ES-I3 (cell line): ENCODE measurements around the gene PPP1R1B.

Experiments
- H3K36me3 ChIP-seq: 2 replicates; pipeline ENCODE4 v1.6.1; 2013; ENCODE audit warnings: mild to moderate bottlenecking, low read length, control low read depth, moderate library complexity; ENCODE audit not compliant: insufficient read depth
- H3K4me1 ChIP-seq: 2 replicates; pipeline ENCODE4 v1.6.1; 2013; ENCODE audit warnings: mild to moderate bottlenecking, control low read depth, low read length; ENCODE audit not compliant: insufficient read depth
- H3K9ac ChIP-seq: 2 replicates; pipeline ENCODE4 v1.6.1; 2013; ENCODE audit warnings: low read depth, mild to moderate bottlenecking, low read length, moderate library complexity
- H3K9me3 ChIP-seq: 2 replicates; pipeline ENCODE4 v1.6.1; 2013; ENCODE audit warnings: mild to moderate bottlenecking, low read length, moderate library complexity; ENCODE audit not compliant: control insufficient read depth, insufficient read depth

PPP1R1B gene

DNA sequence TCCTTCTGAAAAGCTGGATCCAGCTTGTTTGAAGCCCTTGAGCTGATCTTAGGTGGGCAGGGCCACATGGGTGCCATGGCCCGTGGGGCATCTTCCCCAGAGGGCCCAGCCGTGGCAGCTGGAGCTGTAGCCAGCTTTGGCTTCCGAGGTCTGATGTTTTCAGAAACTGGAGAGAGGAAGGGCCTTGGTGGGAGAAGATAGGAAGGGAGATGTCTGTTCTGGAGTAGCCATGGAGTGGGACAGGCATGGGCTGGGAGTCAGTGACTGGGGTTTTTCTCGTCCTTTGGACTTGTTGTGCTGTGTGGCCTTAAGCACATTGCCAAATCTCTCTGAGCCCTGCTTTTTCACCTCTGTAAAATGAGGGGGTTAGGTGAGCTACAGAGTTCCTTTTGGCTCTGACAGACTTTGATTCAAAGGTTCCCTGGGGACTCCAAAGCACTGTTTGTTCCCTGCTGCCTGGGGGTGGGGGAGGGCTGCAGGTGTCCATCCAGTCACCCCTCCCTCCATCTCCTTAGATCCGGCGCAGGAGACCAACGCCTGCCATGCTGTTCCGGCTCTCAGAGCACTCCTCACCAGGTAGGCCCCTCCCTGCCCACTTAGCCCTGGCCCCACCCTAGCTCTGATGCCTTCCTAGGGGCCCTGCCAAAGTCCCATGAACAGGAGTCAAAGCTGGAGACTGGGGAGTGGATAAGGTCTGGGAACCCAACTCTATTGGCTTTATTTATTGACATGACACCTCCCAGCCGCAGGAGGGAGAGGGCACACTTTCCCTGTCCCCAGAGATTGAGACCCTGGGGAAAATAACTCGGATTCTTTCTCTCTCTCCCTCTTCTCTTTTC is 2.1 kb downstream of the PPP1R1B start:
- Histone ChIP-seq H3K9ac (no peak overlapping the region), H3K36me3 (no peaks in the 10 kb centered on the region), H3K4me1 (peaks cover 38% of the 10 kb centered on the region), H3K9me3 (no peaks in the 10 kb centered on the region)

DNA sequence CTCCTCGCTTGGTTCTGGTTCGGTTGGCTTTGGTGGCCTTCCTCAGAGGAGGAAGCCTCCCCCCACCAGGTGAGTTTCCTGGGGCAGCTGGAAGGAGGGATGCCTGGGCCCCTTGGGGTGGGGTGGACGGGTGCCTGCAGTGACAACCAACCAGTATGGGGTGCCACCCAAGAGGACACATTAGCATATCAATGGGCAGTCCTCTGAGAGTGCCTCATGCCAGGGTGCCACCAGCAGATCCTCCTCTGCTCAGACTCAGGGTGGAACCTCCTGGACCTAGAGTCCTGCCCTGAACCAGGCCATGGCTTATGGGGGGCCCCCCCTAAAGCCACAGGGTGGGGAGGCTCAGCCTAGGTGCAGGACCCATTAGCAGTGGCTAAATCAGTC is 2.7 kb downstream of the PPP1R1B start:
- Histone ChIP-seq H3K9ac (no peak overlapping the region), H3K4me1 (peaks cover 39% of the 10 kb centered on the region)

DNA sequence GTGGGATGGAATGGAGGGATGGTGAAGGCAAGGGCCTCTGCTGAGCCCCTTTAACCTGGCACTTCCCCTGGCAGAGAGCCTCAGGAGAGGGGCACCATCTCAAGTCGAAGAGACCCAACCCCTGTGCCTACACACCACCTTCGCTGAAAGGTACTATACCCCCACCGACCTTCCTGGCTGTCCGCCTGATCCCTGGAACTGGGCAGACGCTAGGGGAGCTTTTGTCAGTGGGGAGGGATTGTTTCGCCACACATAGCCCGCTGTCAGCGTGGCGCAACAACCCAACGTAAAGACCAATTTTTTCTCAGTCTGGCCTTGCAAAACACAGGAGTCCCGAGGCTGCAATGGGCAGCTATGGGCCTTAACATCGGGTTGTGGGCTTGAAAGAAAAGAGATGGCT is 3.1 kb downstream of the PPP1R1B start:
- H3K36me3 ChIP-seq: no peaks in the 10 kb centered on the region
- no peak overlapping the region for H3K9ac ChIP-seq
- no peaks in the 10 kb centered on the region for H3K9me3 ChIP-seq
- peaks cover 42% of the 10 kb centered on the region for H3K4me1 ChIP-seq

More for the DNA sequence above, 2.7 kb downstream of the PPP1R1B start:
- no peaks in the 10 kb centered on the region for H3K9me3 ChIP-seq
- H3K36me3 ChIP-seq: no peaks in the 10 kb centered on the region

- H3K4me1 ChIP-seq: peaks cover 52% of the 10 kb centered on the region
These were observed 4.7 kb downstream of the PPP1R1B start for GRCh38 chr17:39631403-39631802.

DNA sequence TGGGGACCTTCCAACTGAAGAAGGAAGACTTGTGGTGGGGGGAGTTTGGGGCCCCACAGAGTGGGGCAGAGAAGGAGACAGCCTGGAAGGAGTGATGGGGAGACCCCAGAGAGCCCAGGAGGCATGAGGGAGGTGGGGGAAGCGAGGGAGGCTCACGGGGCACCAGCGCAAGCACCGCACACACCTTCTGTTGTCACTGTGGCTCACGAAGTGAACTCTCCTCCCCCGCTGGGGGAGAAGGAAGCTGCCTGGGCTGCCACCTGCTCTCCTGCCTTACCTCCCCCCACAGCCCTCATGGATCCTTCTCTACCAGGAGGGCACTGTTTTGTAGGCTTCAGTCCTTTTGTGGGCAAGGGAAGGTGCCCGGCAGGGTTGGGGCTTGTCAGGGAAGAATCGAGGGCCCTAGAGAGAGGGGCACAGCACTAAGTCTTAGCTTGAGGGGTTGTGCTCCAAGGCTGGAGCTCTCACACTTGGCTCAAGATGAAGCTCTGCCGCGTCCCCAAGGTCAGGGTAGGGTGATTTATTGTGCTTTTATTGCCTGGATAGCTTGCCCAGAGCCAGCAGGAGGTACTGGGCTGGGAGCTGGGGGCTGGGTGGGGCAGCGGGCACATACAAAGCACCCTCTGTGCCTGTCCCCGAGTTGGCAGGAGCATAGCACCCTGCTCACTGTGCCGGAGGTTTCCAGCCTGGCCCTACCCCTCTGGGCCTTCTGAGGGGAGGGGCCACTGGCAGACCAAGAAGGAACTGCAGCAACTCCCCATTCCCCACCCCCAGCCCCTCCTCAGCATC is 5.6 kb downstream of the PPP1R1B start:
- peaks cover 55% of the 10 kb centered on the region for H3K4me1 ChIP-seq
- no peaks in the 10 kb centered on the region for H3K36me3 ChIP-seq
- H3K9ac ChIP-seq: 0 out of 2 replicates have a peak overlapping the region, but pooled peaks have one; percentile 0
- H3K9me3 ChIP-seq: no peaks in the 10 kb centered on the region

More at GRCh38 chr17:39631403-39631802, 4.7 kb downstream of the PPP1R1B start:
- 0 out of 2 replicates have a peak overlapping the region, but pooled peaks have one; percentile 0 for H3K9ac ChIP-seq
- no peaks in the 10 kb centered on the region for H3K9me3 ChIP-seq
- H3K36me3 ChIP-seq: no peaks in the 10 kb centered on the region

- no peak overlapping the region for H3K9ac ChIP-seq
- peaks cover 45% of the 10 kb centered on the region for H3K4me1 ChIP-seq
- H3K36me3 ChIP-seq: no peaks in the 10 kb centered on the region
- no peaks in the 10 kb centered on the region for H3K9me3 ChIP-seq
These were observed 6.9 kb downstream of the PPP1R1B start for GRCh38 chr17:39633570-39634183.

GRCh38 chr17:39634384-39634871 is 7.7 kb downstream of the PPP1R1B start:
- H3K9ac ChIP-seq: no peak overlapping the region
- H3K9me3 ChIP-seq: no peaks in the 10 kb centered on the region
- H3K36me3 ChIP-seq: no peaks in the 10 kb centered on the region
- H3K4me1 ChIP-seq: peaks cover 42% of the 10 kb centered on the region

DNA sequence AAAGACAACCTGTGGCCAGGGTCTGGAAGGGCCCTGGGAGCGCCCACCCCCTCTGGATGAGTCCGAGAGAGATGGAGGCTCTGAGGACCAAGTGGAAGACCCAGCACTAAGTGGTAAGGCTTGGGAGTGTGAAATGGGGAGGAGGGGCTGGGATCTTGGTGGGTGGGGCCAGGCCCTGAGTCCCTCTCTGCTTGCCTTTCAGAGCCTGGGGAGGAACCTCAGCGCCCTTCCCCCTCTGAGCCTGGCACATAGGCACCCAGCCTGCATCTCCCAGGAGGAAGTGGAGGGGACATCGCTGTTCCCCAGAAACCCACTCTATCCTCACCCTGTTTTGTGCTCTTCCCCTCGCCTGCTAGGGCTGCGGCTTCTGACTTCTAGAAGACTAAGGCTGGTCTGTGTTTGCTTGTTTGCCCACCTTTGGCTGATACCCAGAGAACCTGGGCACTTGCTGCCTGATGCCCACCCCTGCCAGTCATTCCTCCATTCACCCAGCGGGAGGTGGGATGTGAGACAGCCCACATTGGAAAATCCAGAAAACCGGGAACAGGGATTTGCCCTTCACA is 8.9 kb downstream of the PPP1R1B start:
- H3K9ac ChIP-seq: no peak overlapping the region
- H3K9me3 ChIP-seq: no peaks in the 10 kb centered on the region
- no peaks in the 10 kb centered on the region for H3K36me3 ChIP-seq
- peaks cover 45% of the 10 kb centered on the region for H3K4me1 ChIP-seq

GRCh38 chr17:39636587-39636926 is 9.8 kb downstream of the PPP1R1B start:
- H3K36me3 ChIP-seq: no peaks in the 10 kb centered on the region
- H3K4me1 ChIP-seq: peaks cover 39% of the 10 kb centered on the region
- no peaks in the 10 kb centered on the region for H3K9me3 ChIP-seq
- peak overlapping the region; percentile 80 for H3K9ac ChIP-seq

DNA sequence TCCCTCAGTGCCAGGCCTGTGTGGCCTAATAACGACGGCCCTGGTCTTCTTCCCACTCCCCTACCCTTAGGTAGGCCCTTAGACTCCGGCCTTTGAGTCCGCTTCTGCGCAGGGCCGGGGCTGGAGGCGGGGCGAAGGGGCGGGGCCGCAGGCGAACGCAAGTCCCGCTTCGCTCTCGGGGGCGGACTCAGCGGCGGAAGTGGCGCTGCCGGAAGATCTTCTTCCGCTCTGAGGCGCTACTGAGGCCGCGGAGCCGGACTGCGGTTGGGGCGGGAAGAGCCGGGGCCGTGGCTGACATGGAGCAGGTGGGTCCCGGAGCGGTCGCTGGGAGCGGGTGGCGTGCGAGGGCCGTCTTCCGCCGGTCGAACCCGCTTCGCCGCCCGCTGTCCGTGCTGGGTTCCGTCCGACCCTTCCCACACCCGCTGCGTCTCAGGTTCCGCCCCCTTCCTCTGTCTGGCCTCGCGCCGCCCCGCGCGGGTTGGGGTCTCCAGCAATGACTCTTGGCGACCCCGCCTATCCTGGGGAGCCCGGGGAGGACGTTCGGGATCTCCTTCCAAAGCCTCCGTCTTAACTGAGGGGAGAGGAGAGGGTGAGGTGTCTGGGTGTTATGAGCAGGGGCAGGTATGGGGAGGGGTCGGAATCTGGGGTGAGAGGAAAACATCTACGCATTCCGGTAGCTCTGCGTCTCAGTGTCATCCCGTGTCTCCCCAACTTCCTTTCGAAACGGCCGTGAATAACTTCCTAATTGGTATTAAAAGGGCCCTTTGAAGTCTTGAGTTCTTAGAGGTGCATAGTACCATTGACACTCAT is 10.4 kb downstream of the PPP1R1B start, which contains the start of gene STARD3:
TSS of gene STARD3 (plus strand) at position 218 of the 810 bp plus-strand sequence. CDS start 16,388 bp downstream, outside the sequence.
- Histone ChIP-seq H3K9ac (peak within 1 kb of the TSS; percentile 80), H3K9me3 (no peaks in the 10 kb centered on the region), H3K36me3 (no peaks in the 10 kb centered on the region), H3K4me1 (peaks cover 34% of the 10 kb centered on the region)

DNA sequence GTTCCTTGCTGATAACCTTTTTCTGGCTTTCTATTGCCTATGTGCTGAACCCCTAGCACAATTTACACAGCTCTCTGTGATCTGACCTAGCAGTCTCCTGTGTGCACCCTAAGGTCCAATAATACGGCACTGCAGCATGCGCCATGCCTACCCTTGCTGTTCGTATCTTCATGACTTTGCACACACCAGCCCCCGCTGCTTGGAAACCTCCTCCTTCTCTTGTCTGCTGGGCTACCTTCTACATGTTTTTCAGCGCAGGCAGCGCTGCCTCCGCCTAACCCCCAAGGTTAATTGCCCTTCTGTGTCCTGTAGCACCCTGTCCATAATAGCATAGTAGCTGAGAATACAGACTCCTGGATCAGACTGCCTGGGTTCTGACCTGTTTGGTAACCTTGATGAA is 11.6 kb downstream of the PPP1R1B start:
- H3K4me1 ChIP-seq: peaks cover 27% of the 10 kb centered on the region
- no peak overlapping the region for H3K9ac ChIP-seq
- no peaks in the 10 kb centered on the region for H3K9me3 ChIP-seq
- H3K36me3 ChIP-seq: no peaks in the 10 kb centered on the region

- Histone ChIP-seq H3K9ac (no peak overlapping the region), H3K9me3 (no peaks in the 10 kb centered on the region), H3K36me3 (no peaks in the 10 kb centered on the region), H3K4me1 (peaks cover 29% of the 10 kb centered on the region)
These were observed 12.3 kb downstream of the PPP1R1B start for GRCh38 chr17:39639043-39639442.

DNA sequence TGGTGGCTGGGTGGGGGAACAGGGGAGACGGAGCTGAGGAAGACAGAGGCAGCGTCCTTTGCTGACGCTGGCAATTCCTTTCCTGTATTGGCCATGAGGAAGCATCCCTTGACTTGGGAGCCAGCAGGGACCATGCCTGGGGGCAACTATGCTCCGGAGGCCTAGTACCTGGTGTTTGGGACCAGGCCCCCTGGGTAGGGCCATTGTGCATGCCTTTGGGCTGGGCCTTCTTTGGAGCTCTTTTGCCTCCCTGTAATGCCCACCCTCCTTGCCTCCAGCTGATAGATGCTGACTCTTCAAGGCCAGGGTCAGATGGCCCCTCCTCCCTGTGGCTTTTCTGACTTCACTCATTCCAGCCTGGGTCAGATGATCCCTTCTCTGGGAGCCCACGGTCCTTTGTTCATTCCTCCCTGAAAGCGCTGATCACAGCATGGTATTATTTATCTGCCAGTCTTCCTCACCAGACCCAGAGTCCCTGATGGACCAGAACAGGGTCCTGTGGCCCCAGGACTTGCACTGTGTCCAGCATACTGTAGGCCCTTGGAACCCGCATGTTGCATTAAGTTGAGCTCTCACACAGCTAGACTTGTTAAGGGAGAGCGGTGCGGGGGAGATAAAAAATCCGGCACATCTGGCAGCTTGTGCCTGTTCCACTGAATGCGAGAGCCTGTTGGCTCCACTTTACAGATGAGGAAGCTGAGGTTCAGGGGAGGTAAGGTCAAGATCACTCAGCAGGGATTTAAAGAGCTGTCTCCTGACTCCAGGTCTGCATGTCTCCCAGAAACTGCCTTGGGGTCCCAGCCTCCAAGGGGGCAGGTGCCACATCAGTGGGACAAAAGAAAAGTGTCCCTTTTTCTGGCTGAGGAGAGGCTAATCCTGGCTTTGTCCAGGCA is 13.1 kb downstream of the PPP1R1B start:
- Histone ChIP-seq H3K9ac (no peak overlapping the region), H3K36me3 (no peaks in the 10 kb centered on the region), H3K4me1 (peaks cover 29% of the 10 kb centered on the region), H3K9me3 (no peaks in the 10 kb centered on the region)
